HG02970 (cell line): ENCODE results near the gene INTS6.

Experiments
- ATAC-seq: cut with Tn5 transposase; IDR thresholded peaks from one replicate; pipeline ENCODE4 v1.9.1; 2021; ENCODE audit warnings: mild to moderate bottlenecking, moderate library complexity, moderate number of reproducible peaks; ENCODE audit not compliant: unreplicated experiment, low FRiP score

INTS6 gene

GRCh38 chr13:51355217-51355616 is 97.6 kb downstream of the INTS6 start:
- ATAC-seq: no peak

- no peak for ATAC-seq
Measured at GRCh38 chr13:51349016-51349415, 103.8 kb downstream of the INTS6 start.

DNA sequence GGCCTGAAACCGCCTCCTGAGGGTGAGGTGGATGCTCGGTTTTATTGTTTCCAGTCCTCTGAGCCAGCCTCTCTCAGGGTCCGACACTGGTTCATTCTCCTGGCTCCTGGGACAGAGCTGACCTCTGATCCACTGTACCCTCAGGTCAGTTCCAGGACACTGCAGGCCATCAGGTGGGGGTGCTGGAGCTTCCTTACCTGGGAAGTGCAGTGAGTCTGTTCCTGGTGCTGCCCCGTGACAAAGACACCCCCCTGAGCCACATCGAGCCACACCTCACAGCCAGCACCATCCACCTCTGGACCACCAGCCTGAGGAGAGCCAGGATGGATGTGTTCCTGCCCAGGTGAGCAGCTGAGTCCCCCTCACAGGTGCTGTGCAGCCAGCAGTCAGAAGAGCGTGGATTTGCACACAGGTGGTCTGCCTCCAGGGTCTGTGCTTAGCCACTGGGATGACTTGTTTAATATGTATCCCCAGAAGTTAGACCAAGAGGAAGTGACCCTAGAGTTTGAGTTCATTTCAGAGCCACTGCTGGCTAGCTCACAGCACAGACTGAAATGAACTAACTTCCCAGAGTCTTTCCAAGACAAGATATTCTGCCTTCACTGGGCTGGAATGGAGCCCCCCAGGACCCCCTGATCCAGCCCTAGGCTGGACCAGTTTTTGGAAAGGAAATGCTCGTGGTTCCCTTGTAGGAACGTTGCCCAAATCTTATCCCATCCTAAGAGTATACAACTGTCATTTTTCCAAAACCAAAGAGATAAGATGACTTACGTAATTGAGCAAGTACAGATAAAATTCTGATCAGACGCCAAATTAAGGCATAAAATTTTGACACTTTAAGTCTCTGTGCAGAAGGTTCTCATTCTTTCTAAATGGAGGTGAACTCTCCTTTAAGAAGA is 104.5 kb downstream of the INTS6 start:
- no peak for ATAC-seq

DNA sequence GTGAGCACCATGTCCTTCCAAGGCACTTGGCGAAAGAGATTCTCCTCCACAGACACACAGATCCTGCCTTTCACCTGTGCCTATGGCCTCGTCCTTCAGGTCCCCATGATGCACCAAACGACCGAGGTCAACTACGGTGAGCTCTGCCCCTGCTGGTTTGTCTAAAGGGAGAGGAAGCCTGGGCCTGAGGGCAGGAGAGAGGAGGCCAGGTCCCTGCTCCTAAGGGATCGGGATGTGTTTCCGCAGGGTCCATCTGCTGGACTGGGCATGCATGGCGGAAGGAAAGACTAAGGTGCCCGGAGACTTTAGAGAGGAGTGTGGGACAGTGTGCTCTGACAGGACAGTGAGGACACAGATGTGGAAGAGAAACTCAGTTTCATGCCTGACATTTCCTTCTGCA is 105.7 kb downstream of the INTS6 start:
- ATAC-seq: no peak

DNA sequence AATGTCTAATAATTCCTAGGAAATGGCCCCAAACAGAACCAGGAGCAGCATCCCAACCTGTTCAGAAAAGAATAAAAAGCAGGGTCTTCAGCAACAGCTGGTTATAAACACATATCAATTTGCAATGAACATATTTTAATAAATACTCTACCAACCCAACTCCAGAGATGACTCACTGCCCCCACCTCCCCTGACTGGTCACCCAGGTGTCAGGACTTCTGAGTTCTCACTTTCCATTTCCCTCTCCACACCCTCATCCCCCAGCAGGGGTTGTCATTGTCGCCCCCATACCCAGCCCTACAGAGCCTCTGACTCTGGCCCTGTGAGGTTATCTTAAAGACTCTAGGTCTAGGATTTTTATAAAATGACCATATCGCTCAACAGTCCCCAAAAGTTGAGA is 106.4 kb downstream of the INTS6 start:
- no peak for ATAC-seq

DNA sequence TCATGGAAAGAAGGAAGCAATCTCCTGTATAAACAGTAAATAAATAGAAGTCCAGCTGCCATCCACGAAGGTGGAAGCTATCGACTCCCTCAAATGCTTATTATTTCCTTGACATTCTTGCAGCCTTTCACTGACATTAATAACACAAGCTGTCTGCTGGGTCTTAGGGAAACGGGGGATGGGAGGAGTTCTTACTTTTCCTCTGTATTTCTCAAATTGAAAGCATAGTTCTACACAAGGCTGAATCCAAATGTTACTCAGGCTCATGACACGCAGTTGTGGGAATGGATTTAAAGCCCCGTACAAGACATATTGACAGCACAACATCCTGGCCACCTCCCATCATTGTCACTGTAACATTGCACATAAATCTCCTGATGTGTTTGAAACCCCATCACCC is 109.4 kb downstream of the INTS6 start:
- ATAC-seq: no peak

- ATAC-seq: no peak
Measured at GRCh38 chr13:51342706-51343105, 110.1 kb downstream of the INTS6 start.

- no peak for ATAC-seq
Measured at GRCh38 chr13:51341791-51342190, 111.0 kb downstream of the INTS6 start.

- no peak for ATAC-seq
Measured at GRCh38 chr13:51341232-51341631, 111.6 kb downstream of the INTS6 start.

GRCh38 chr13:51339952-51340732 is 112.7 kb downstream of the INTS6 start:
- ATAC-seq: no peak

GRCh38 chr13:51339354-51339753 is 113.5 kb downstream of the INTS6 start, which contains the start of gene SERPINE3:
TSS of gene SERPINE3 (plus strand) at chr13:51339691. CDS start at chr13:51341092, 1,401 bp downstream.
- no peak for ATAC-seq

- no peak for ATAC-seq
Measured at GRCh38 chr13:51336746-51337145, 116.1 kb downstream of the INTS6 start.

DNA sequence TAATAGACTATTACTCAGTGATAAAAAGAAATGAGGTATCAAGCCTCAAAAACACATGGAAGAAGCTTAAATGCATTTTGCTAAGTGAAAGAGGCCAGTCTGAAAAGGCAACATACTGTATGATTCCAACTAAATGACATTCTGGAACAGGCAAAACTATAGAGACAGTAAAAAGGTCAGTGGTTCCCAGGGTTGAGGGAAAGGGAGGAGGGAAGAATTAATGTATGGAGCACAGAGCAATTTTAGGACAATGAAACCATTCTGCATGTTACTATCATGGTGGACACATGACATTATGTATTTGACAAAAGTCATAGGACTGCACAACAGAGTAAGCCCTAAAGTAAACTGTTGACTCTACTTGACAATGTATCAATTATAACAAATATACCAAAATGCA is 119.0 kb downstream of the INTS6 start:
- ATAC-seq: no peak

DNA sequence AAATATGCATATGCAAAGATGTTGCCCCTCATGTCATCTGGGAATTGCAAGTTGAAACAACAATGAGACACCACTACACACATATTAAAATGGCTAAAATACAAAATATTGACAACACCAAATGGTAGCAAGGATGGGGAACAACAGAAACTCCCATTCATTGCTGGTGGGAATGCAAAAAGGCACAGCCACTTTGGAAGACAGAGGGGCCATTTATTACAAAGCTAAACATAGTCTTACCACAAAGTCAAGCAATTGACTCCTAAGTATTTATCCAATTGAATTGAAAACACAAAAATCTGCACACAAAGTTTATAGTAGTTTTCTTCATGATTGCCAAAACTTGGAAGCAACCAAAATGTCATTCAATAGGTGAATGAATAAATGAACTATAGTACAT is 119.4 kb downstream of the INTS6 start:
- no peak for ATAC-seq

DNA sequence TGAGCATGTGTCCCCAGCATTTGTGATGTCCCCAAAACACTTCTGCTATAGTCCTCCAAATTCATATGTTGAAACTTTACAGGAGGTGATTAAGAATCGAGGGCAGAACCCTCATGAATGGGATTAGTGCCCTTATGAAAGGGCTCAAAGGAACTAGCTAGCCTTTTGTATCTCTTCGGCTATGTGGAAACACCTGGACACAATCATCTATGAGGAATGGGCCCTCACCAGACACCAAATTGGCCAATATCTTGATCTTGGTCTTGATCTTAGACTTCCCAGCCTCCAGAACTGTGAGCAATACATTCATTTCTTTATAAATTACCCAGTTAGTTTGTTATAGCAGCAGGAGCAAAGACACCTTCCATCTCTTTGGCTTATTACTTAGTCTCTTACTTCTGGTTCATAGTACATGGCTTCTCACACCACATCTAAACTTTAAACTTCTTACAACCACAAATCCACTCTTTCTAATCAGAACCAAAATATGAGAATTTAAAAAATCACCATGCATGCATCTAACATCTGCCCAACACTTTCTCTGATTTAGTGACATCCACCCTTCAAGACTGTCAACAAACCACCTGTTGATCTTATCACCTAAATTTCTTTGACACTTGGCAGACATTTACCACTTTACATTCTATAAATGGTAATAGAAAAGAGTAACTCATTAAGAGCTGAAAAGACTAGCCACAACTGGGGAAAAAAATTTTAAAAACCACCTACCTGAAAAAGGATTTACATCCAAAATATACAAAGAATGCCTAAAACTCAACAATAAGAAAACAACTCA is 120.1 kb downstream of the INTS6 start:
- ATAC-seq: no peak

GRCh38 chr13:51331354-51331861 is 121.4 kb downstream of the INTS6 start:
- ATAC-seq: no peak

DNA sequence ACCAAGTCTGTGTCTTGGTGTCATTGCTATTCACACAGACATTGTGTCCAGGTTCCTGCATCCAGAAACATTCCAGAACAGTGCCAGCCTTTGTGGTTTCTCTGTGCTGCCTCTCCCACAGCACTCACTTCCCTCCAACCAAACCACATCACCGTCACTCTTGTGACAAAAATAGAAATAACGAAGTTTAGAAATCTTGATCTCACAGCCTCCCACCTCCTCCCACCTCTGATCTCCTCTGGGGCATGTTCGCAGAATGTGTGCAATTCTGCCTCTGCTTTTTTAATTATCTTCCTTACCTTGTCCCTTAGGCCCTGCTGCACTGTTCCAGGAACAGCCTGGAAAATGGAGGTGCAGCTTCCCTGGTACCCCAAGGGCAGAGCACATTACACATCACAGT is 122.0 kb downstream of the INTS6 start:
- ATAC-seq: no peak

GRCh38 chr13:51329606-51330005 is 123.2 kb downstream of the INTS6 start:
- no peak for ATAC-seq

DNA sequence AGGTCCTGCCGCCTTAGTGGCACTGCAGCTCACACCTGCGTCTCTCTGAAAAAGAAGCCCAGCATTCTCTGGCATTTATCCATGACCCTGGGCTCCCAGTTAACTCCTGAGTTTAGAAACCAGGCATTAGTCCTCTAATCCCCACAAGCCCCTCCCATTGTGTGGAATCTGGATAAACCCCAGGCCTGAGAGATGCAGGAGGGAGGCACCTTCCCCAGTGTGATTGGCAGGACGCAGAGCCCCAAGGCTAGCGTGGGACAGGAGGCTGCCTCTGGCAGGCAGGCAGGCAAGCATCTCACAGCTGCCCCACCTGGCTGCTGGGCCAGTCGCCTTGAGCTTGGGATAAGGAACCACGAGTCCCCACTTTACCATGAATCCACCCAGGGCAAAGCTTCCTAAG is 124.3 kb downstream of the INTS6 start:
- ATAC-seq: no peak

GRCh38 chr13:51327961-51328360 is 124.9 kb downstream of the INTS6 start:
- ATAC-seq: no peak

- no peak for ATAC-seq
Measured at GRCh38 chr13:51326777-51327176, 126.1 kb downstream of the INTS6 start.
